Measurements from ENCODE around the gene GTF2A2.

DNA sequence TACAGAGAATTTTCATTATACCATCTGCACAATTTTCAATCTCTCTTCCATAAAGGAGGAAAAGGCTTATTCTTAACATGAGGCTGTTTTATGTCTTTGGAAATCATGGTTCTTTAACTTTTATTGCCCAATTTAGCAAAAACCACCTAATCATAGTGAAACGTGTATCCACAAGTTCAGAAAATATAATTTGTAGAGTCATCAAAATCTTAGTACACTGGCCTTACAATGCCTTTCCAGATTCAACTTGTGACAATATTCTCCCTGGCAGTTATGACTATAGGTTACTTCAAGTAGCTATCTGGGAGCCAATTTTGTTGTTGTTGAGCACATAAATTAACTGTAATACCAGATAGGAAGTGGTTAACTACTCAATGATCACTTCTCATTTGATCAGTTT, 20.9 kb upstream of the GTF2A2 start:
- TF ChIP-seq, protein P1, sequence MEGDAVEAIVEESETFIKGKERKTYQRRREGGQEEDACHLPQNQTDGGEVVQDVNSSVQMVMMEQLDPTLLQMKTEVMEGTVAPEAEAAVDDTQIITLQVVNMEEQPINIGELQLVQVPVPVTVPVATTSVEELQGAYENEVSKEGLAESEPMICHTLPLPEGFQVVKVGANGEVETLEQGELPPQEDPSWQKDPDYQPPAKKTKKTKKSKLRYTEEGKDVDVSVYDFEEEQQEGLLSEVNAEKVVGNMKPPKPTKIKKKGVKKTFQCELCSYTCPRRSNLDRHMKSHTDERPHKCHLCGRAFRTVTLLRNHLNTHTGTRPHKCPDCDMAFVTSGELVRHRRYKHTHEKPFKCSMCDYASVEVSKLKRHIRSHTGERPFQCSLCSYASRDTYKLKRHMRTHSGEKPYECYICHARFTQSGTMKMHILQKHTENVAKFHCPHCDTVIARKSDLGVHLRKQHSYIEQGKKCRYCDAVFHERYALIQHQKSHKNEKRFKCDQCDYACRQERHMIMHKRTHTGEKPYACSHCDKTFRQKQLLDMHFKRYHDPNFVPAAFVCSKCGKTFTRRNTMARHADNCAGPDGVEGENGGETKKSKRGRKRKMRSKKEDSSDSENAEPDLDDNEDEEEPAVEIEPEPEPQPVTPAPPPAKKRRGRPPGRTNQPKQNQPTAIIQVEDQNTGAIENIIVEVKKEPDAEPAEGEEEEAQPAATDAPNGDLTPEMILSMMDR (IDR thresholded peaks at IDR 0.05), result no peak
- no peak for TF ChIP-seq EZH2 (IDR thresholded peaks at IDR 0.05)
- no peak for TF ChIP-seq EZH2phosphoT487 (IDR thresholded peaks at IDR 0.05)

Measured in neural progenitor cell (in vitro differentiated cells).